CD4-positive, alpha-beta T cell treated with Interferon alpha-2 for 1 hour (primary cell): ENCODE results near the gene OR8K5.
"Not testable (repeated sequence)": the region's sequence is repeated elsewhere in the genome, so short reads cannot be mapped to it uniquely, and the experiment has no call there.

ENCODE experiments used
- DNase-seq, 2 donors: peaks; one replicate each; pipeline ENCODE4 v3.0.0-alpha.2; 2020 to 2022

The OR8K5 gene, protein sequence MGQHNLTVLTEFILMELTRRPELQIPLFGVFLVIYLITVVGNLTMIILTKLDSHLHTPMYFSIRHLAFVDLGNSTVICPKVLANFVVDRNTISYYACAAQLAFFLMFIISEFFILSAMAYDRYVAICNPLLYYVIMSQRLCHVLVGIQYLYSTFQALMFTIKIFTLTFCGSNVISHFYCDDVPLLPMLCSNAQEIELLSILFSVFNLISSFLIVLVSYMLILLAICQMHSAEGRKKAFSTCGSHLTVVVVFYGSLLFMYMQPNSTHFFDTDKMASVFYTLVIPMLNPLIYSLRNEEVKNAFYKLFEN

DNA sequence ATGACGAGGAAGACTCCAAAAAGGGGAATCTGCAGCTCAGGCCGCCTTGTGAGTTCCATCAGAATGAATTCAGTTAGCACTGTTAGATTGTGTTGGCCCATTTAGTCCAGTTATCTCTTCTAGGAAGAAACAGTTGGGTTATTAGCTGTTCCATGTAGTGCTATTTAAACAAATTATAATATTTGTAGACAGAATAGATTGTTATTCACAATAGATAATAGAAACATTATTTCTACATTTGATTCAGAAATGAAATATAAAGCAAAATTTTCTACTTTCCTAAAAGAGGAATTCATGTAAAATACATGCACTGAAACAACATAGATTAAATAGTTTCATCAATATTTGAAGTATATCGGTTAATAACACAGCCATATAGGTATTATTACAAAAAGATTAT, at the start of gene OR8K5:
Gene OR8K5 (minus strand): TSS at position 101 of the 400 bp plus-strand sequence. CDS start 0 bp downstream, at position 101.
- DNase-seq, result no peak

DNA sequence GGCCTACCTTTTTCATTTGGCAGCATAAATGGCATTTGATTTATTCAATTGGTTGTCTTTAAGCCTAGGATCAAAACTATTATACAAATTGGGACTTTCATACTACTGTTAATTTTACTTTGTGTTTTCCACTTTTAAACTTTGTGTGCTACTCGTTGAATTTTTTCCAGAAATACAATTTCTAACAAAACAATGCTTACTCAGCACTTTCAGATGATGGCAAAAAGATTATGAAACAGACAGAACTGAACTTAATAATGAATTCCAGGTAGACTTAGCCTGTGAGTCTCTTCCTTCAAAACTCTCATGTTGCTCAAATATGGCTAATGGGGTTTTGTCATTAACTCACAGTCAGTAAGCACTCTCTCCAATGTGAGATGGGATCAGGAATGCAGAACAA, 47.7 kb upstream of the OR8K5 start:
- no peak for DNase-seq

DNA sequence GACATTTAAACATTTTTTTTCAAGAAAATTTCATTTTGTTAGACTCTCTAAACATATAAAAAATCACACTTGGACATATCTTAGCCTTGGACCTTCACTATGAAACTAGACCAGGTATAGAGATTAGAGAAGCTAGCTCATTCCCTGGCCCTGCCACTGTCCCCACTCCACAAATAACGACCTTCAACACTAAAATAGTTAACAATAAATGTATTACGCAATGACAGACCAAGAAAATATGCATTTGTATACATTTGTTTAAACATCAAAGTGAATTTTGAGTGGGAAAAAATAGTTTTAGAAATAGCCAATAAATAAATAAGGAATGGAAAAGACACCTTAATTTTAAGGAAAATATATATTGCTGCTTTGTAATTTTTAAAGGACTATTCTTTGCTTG, 37.2 kb upstream of the OR8K5 start:
- no peak for DNase-seq

DNA sequence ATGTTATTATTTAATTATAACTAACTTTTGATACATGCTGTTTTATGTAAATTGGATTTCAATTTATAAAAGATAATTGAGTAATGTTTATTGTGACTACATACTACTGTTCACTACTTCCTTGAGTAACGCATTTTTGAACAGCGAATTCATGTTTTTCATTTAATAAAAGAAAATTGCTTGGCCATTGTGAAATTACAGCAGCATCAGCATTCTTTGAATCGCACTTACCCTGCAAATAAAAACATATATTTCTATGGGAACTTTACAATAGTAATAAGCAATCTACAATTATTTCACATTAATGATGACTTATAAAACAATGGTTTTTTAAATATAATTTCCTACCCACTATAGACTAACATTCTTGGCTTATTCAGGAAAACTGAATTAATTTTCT, 36.6 kb upstream of the OR8K5 start:
- DNase-seq, result no peak

DNA sequence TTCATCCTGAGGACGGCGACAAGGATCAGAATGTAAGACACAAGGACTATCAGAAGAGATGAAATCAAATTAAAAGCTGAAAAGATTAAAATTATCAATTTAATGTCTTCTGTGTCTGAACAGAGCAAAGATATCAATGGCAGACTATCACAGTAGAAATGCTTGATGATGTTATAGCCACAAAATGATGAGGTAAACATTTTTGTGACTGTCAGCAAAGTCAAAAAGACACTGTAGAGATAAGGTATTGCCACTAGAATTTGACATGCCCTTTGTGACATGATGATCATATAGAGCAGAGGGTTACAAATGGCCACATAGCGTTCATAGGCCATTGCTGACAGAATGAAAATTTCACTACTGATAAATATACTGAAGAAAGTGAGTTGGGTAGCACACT, 28.5 kb upstream of the OR8K5 start:
- DNase-seq, result no peak

DNA sequence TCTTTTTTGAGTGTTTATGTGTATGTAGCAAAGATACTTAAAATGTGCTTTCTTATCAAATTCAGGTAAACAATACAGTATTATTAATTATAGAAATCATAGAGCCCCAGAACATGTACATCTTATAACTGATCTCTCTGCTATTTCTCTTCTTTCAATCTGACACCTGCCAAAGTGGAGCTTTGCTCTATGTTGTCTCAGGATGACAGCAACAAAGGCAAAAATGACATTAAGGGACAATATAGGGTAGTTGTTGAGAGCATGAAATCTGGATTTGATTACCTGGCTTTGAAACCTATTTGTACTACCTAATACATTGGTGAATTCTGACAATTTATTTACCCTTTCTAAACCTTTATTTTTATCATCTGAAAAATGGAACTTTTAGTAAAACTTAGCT, 23.3 kb upstream of the OR8K5 start:
- DNase-seq, result no peak

DNA sequence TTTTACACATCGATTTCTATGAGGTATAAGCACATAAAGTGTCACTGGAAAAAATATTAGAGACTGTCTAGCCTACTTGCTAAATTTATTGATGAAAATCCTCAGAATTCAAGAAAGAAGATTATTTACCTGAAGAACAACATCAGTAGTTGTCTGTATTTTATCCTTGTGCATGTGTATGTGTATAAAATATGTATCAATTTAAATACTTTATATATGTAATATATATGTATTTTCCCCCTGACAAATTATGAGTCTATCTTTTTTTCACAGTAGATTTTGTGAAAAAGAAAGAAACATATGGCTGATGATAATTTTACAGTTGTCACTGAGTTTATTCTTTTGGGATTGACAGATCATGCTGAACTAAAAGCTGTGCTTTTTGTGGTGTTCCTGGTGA, 16.2 kb upstream of the OR8K5 start, which contains the start of gene OR5J2:
Gene OR5J2 (plus strand): TSS at position 301 of the 400 bp plus-strand sequence. CDS start 0 bp downstream, at position 301.
- no peak for DNase-seq

DNA sequence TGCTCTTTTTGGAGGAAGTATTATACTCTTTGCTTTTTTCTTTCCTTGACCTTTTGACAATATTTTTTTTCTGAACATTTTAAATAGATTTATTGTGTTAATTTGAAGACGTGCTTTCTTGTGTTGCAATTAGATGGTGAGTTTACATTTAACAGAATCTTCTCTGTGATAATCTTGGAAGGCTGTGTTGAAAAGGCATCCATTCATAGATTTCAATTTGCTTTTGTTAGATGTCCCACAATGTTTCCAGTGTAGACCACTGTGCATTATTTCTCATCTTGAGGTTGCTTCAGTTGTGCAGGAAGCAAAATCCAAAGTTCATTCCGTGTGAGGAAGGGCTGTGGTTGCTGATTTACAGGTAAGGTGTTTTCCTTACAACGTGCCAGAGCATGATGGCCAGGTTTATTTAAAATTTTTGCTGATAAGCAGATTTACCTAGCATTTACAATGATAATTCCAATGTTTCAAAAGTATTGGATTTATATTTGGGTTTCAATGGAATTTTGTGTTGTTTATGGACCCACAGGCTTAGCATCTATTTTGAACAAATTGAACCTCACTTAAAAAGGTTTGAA, 12.2 kb upstream of the OR8K5 start:
- DNase-seq, result no peak

DNA sequence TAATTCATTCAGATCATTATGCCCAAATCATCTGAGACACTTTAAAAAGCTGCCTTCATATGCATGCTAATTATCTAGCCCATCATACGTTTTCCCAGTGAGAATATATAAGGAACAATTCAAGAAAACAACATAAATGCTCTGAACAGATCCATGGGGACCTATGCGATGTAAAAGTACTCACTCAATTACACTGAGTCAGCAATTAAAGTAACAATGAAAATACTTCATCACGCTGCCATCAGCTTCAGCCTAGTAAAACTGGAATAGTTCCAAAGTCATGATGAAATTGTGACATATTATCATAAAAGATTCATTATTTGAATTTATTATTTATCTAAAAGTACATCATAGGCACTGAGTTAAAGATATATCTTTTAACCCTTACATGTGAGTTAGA, 3.7 kb upstream of the OR8K5 start:
- no peak for DNase-seq

DNA sequence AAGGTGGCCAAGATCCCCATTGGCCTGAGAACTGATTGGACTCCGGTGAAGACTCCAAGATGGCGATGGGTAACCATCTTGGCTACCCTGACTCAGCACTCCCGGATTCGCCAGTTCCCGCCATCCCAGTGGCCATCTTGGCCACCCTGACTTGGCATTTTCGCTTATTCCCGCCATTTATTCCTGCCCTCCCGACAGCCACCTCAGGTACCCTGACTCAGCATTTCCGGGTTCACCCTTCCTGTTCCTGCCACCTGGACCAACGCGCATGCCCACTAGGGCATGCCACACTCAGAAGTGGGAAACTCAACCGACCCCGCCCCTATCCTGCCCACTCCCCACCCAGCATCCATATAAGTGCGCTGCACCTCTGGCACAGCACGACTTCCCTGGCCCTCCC, 7.8 kb downstream of the OR8K5 start:
- no peak for DNase-seq

DNA sequence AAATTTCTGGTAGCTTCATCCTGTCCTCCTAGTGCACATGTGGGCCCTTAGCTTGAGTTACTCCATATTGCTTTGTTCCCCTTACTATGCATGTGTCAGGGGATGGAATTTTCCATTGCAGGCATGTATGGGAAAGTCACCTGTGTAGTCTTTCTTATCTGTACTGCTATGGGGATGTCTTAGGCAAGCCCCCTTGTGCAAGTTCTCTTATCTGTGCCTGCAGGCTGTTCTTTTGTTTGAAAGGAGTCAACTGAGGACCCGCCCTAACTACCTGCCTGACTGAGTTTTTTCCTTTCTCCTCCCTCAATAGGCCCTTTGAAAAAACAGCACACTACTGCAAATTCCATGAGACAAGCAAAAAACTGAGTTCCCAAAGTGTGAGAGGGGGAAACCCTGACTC, 8.7 kb downstream of the OR8K5 start:
- DNase-seq, result no peak

DNA sequence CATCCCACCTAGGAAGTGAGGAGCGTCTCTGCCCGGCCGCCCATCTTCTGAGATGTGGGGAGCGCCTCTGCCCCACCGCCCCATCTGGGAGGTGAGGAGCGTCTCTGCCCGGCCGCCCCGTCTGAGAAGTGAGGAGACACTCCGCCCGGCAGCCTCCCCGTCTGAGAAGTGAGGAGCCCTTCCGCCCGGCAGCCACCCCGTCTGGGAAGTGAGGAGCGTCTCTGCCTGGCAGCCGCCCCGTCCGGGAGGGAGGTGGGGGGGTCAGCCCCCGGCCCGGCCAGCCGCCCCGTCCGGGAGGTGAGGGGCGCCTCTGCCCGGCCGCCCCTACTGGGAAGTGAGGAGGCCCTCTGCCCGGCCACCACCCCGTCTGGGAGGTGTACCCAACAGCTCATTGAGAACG, 16.4 kb downstream of the OR8K5 start:
- not testable (repeated sequence) for DNase-seq

DNA sequence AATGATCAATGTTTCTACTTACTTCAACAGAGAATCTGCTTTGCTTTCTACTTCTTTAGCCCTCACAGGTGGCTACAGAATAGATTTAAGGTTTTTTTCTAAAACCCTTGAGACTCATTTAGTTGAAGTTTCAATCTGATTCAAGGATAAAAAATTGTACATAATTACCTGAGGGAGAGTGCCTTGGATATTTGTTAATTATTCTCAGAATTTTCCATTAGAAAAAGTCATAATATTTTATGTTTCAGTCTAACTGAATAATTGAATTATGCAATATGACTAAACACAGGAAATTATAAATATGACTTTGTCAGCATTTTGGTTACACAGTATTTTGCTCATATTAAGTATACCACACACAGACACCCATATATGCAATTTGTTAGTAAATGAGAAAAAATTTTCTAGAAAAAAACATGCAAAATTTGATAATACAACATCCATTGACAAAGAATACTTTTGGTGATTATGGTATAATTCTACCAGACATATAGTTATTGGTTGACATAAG, 19.9 kb downstream of the OR8K5 start, which contains the start of gene OR8J3:
Gene OR8J3 (minus strand): TSS at position 51 of the 511 bp plus-strand sequence. CDS start 2,483 bp downstream, outside the sequence.
- DNase-seq, result no peak

DNA sequence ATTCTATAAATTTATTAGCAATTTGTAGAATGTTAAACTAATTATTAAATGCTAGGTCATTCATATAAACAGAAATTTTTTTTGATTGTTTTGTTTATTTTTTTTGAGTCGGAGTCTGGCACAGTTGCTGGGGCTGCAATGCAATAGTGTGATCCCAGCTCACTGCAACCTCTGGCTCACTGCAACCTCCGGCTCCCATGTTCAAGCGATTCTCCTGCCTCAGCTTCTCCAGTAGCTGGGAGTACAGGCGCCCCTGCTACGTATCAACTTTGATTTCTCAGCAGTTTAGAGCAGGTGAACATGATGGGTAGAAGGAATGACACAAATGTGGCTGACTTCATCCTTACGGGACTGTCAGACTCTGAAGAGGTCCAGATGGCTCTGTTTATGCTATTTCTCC, 38.0 kb downstream of the OR8K5 start, which contains the start of gene OR8H3:
Gene OR8H3 (plus strand): TSS at position 301 of the 400 bp plus-strand sequence. CDS start 0 bp downstream, at position 301.
- no peak for DNase-seq
